PC-9 (cell line): Measurements from ENCODE around the gene SLC22A14.

Experiments used
- CTCF ChIP-seq: fragments of 200-600 bp; sonication (generic); conservative IDR thresholded peaks from 2 replicates; pipeline ENCODE4 v1.6.1; 2017; ENCODE audit warnings: mixed run types, antibody characterized with exemption, mild to moderate bottlenecking, moderate library complexity
- EZH2 ChIP-seq: fragments of 200-600 bp; sonication (generic); IDR thresholded peaks from 2 replicates; pipeline ENCODE4 v1.8.0; 2017; ENCODE audit warnings: antibody characterized with exemption, low read depth

GRCh38 chr3:38270606-38271005 lies 11.5 kb upstream of the SLC22A14 start:
- TF ChIP-seq CTCF (no peak), EZH2 (no peak)
